HG03039 (cell line): Measurements from ENCODE around the gene SNX25.
"Not testable (repeated sequence)": the region's sequence is repeated elsewhere in the genome, so short reads cannot be mapped to it uniquely, and the experiment has no call there.

Source experiments
- ATAC-seq: cut with Tn5 transposase; IDR thresholded peaks from one replicate; pipeline ENCODE4 v1.9.1; 2021; ENCODE audit warnings: mild to moderate bottlenecking, moderate library complexity; ENCODE audit not compliant: unreplicated experiment

Gene SNX25

GRCh38 chr4:185257694-185258093 is 48.3 kb downstream of the SNX25 start:
- no peak for ATAC-seq

GRCh38 chr4:185258741-185259140 is 49.3 kb downstream of the SNX25 start:
- ATAC-seq = not testable (repeated sequence)

DNA sequence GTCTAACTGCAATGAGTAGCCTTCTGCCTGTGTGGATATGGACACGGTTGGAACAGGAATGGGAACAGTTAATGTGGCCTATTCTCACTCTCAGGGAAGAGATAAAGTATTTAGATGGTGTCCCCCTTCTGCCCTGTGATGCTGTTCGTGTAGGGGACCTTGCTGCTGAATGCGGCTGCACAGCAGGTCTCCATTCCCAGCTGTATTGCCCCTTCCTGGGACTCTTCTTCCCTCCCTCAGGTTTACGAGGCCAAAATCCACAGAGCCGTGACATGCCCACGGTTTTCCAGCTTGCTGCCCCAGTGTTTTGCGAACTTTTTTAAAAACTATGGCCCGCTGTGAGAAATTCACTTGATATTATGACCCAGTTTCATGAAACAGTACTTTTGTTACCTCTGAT is 50.3 kb downstream of the SNX25 start:
- ATAC-seq = no peak

DNA sequence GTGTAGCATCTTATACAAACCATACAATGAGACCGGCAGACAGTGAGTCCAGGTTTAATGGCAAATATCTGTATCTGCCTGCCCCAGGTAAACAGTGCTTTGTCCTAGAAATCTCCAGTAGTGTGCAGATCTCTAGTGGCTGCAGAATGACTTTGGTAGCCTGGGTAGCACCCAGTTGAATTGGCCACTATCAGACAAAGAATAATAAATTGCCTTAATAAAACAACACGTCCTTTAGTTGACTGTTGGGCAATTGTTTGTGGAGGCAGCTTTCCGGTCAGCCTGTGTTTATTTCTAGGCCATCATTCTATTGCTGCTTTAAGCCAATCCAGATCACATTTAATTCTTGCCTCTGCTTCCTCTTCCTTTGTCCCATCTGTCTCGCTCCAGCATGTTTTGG is 52.5 kb downstream of the SNX25 start:
- ATAC-seq = no peak

GRCh38 chr4:185263419-185263818 is 54.0 kb downstream of the SNX25 start:
- no peak for ATAC-seq

DNA sequence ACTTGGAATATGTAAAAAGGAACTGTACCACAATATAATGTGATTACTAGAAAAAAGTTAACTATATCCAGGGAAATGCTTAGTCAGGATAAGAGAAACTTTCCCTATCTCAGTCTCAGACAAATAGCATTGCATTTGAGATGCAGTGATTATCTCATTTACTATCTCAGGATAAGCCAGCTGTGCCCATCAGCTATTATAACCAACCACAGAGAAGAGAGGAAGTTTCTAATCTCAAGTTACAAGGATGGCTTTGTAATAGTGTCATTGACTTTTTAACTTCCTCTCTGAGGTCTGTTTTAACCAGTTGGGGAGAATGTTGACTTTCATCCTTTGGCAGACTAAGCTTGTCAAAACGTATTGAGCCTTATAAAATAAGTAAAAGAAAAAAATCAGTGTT is 56.5 kb downstream of the SNX25 start:
- peak; percentile 74 for ATAC-seq

DNA sequence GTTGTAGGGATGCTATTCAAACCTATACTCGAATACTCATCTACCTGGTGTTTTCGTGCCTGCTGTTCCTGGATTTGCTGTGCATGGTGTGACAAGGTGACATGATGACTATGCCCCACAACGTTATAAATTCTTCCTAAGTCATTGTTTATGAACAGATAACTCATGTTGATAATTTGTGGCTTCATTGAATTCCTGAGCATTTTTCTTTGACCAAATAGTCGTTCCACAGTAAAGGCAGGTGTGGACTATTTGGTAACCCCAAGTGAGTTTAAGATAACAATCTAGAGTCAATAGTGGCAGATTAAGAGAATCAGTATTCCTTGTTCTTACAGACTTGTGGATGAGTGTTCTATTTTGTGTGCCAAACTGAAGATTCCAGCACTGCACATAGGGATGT is 59.9 kb downstream of the SNX25 start:
- ATAC-seq = no peak

DNA sequence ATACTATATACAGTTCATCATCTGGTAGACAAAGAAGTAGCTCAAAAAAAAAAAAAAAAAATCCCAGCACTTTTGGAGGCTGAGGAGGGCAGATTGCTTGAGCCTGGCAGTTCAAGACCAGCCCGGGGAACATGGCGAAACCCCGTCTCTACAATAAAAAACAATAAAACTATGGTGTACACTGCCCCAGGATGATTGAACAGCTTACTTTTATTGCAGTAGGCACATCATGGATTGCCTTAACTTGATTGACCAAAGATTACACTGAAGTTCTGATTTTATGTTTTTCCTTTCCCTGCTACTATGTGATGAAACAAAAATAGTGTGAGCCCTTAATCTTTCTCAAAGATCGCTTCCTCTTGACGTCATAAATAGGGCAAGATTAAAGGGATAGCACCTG is 60.6 kb downstream of the SNX25 start:
- ATAC-seq = no peak

- no peak for ATAC-seq
Measured at GRCh38 chr4:185270885-185271284, 61.5 kb downstream of the SNX25 start.

DNA sequence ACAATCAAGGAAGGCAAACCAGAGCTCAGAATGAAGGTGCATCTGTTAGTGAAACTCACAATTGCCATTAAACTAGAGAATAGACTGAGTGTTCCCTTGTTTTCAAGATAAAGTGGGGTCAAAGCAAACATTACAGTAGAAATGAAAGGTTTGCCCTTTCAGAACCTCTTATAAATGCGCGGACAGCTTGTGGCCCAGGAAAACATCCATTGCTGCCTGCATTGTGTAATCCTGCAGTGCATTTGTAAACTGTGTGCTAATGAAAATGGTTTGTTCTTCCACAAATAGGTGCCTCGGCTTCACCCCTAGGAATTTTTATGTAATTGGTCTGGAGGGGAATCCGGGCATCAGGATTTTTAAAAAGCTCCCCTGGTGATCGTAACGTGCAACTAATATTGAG is 62.8 kb downstream of the SNX25 start:
- ATAC-seq = no peak

DNA sequence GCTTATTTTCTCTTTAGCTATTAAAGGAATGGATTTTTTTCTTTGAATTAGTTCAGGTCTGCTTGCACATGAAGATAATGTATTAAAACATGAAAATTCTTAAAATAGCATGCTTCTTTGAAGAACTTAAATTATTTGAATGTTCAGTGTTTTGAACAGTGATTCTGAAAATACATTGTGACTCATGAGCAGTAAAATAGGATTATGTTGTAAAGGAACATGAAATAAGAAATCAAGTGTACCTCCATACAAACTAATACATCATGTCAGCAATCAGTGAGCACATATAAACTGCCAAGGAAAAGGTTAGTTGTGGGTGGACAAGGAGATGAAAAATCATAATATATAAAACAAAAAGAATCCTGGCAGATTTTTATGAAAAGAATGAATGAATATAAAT is 66.1 kb downstream of the SNX25 start:
- no peak for ATAC-seq

DNA sequence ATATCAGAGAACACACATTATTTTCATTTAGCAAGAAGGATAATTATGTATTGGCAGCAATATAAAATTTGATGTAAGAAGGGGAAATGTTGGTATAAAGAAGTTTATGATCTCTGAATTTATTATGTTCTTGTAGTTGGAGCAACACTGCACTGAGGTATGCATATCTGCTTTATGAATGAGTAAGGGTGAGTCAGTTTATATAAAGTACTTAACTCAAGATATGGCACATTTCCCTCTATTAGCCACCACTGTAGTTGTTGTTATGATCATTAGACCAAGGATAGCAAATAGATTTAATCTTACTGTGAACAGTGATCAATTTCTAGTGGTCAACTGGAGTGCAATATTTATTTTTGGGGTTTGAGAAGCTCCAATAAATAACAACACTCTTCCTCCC is 66.6 kb downstream of the SNX25 start:
- ATAC-seq = no peak

DNA sequence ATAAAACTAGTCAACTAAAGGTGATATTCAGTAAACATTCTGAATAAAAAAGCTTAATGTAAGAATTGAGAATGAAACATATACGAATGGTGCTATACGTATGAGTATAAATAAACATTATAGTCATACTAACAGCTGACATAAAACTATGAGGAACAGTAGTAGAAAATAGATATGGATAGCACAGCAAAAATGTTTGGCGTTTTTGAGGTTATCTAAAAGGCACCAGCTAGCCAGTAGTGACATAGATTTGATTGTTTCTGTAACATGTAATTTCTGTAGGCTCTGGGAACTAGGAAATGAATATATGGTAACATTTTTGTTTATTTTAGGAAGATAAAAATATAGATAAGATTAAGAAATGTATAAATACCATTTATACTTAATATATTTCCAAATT is 69.3 kb downstream of the SNX25 start:
- ATAC-seq = no peak

GRCh38 chr4:185280608-185281007 is 71.2 kb downstream of the SNX25 start:
- ATAC-seq = no peak

- no peak for ATAC-seq
Measured at GRCh38 chr4:185282968-185283367, 73.6 kb downstream of the SNX25 start.

GRCh38 chr4:185283723-185284122 is 74.3 kb downstream of the SNX25 start:
- ATAC-seq = no peak

GRCh38 chr4:185285632-185286393 is 76.4 kb downstream of the SNX25 start:
- ATAC-seq = no peak

DNA sequence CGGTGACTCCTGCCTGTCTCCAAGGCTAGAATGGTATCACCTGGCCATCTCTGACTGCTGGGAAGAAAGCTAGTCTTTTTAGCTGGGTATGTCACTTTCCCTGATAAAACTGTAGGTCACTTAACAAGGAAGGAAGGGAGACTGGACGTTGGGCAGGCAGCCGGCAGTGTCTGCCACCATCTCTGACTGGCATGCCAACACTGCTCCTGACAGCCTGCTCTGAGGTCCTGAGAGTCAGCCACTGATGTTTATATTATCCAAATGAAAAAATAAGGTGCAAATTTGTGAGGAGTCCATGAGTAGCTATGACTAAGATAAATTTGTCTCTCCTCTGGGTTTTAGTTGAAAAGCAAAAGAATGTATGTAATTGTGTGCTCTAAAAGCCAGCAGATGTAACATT is 77.2 kb downstream of the SNX25 start:
- no peak for ATAC-seq

GRCh38 chr4:185287031-185287430 is 77.6 kb downstream of the SNX25 start:
- ATAC-seq = no peak

DNA sequence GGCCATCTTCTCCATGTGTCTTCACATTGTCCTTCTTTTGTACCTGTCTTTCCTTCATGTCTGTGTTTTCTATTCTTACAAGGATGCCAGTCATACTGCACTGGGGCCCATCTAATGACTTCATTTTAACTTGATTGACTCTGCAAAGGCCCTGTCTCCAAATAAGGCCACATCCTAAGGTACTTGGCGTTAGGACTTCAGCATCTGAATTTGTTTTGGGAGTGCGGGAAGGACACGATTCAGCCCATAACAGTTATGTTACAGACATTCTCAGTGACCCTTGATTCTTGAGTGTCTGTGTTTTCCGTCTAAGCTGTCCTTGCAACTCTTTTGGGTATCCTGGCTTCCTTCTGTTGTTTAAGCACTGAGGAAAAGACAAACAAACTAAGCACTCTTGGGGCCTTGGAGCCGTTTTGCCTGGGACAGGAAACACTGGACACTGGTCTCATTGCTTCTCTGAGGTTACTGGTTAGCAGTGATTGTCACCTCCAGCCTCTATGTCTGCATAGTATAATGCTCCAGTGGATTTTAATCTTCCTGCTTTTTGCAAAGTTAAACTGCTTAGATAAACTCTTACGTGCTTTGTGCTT is 80.7 kb downstream of the SNX25 start:
- ATAC-seq = no peak

- ATAC-seq = no peak
Measured at GRCh38 chr4:185290656-185291055, 81.3 kb downstream of the SNX25 start.

GRCh38 chr4:185293202-185293601 is 83.8 kb downstream of the SNX25 start:
- ATAC-seq = no peak
